ENCODE data around the gene PTPA. TPM values are rescaled to one million over a fixed set of nuclear protein-coding genes. Genes with fewer than 3 reads are reported as not detected.

The PTPA gene
- polyA plus RNA-seq, 3 donors, result 11.7 to 38.5 (median 12.4) TPM

- H3K79me2 ChIP-seq (ENCODE audit: insufficient read depth, low read length), result peaks cover 17% of the 10 kb centered on the region
- 90% methylated on average over 11 of the region's 15 CpGs for WGBS (ENCODE audit: insufficient coverage)
- intact Hi-C loops (cut with micrococcal nuclease), result loop anchor here in 1 of 2 donors (2.0 kb wide), 1 partner anchor 32 kb away; no protein-coding TSS in a partner anchor
- Mint-ChIP-seq H3K4me1 (peaks cover 41% of the 10 kb centered on the region), H3K27me3 (ENCODE audit: low read depth in 3 of 3) (peaks cover 0 to 2% (median 1%) of the 10 kb centered on the region in 3 donors), H3K9me3 (no peaks in the 10 kb centered on the region), H3K27ac (peak overlapping the region; percentile 64 to 97 (median 97)), H3K4me3 (no peak overlapping the region), H3K36me3 (peaks cover 33 to 62% of the 10 kb centered on the region in 2 donors)
- peaks cover 7% of the 10 kb centered on the region for H4K20me1 ChIP-seq (ENCODE audit: insufficient read depth, low read length)
- H3K27me3 ChIP-seq (ENCODE audit: control insufficient read depth in 2 of 2, insufficient read depth in 2 of 2, low read length in 2 of 2), result no peaks in the 10 kb centered on the region
- peak overlapping the region; percentile 84 for H3K9ac ChIP-seq (ENCODE audit: insufficient read depth, low read length, poor library complexity, severe bottlenecking)
- no peak overlapping the region for H2AFZ ChIP-seq (ENCODE audit: insufficient read depth, low read depth, low read length, poor library complexity, severe bottlenecking)
- H3K4me3 ChIP-seq (replicated peaks in 1 of 3; ENCODE audit: low read depth in 2 of 3, low read length in 3 of 3), result peak overlapping the region in 1 of 3 experiments; percentile 73
- H3K4me2 ChIP-seq (replicated peaks; ENCODE audit: extremely low read depth, low read length, poor library complexity, severe bottlenecking), result peak overlapping the region; percentile 77
- no peaks in the 10 kb centered on the region for H3K9me3 ChIP-seq (replicated peaks in 1 of 2; ENCODE audit: control insufficient read depth in 1 of 2, insufficient read depth in 1 of 2, low read length in 2 of 2)
- peak overlapping the region; percentile 50 to 97 for H3K27ac ChIP-seq (ENCODE audit: low read depth in 1 of 2, low read length in 2 of 2)
- H3K36me3 ChIP-seq (replicated peaks in 1 of 2; ENCODE audit: control insufficient read depth in 1 of 2, insufficient read depth in 2 of 2, low read length in 2 of 2), result peaks cover 48 to 56% of the 10 kb centered on the region in 2 donors
- TF ChIP-seq CTCF (IDR thresholded peaks at IDR 0.05), result no peak
- H3K4me1 ChIP-seq (ENCODE audit: control insufficient read depth in 1 of 2, insufficient read depth in 2 of 2, low read length in 2 of 2), result peaks cover 37 to 47% of the 10 kb centered on the region in 2 donors
- no peak for DNase-seq
Observed at GRCh38 chr9:129142138-129142935, 31.1 kb downstream of the PTPA start.

- Mint-ChIP-seq H3K36me3 (peaks cover 28 to 57% of the 10 kb centered on the region in 2 donors), H3K4me3 (no peak overlapping the region), H3K27me3 (ENCODE audit: low read depth in 3 of 3) (peaks cover 0 to 2% (median 1%) of the 10 kb centered on the region in 3 donors), H3K4me1 (peaks cover 41% of the 10 kb centered on the region), H3K9me3 (no peaks in the 10 kb centered on the region), H3K27ac (peak overlapping the region; percentile 30 to 97 (median 85))
- H3K79me2 ChIP-seq (ENCODE audit: insufficient read depth, low read length), result peaks cover 17% of the 10 kb centered on the region
- peak; percentile 99 for TF ChIP-seq CTCF (IDR thresholded peaks at IDR 0.05)
- peak; percentile 68 to 75 (median 69) for DNase-seq
- 71% methylated on average over 7 of the region's 14 CpGs for WGBS (ENCODE audit: insufficient coverage)
- H3K4me2 ChIP-seq (replicated peaks; ENCODE audit: extremely low read depth, low read length, poor library complexity, severe bottlenecking), result no peak overlapping the region
- H3K9ac ChIP-seq (ENCODE audit: insufficient read depth, low read length, poor library complexity, severe bottlenecking), result no peak overlapping the region
- peaks cover 37 to 47% of the 10 kb centered on the region in 2 donors for H3K4me1 ChIP-seq (ENCODE audit: control insufficient read depth in 1 of 2, insufficient read depth in 2 of 2, low read length in 2 of 2)
- peak overlapping the region in 1 of 2 donors; percentile 66 for H3K27ac ChIP-seq (ENCODE audit: low read depth in 1 of 2, low read length in 2 of 2)
- H2AFZ ChIP-seq (ENCODE audit: insufficient read depth, low read depth, low read length, poor library complexity, severe bottlenecking), result no peak overlapping the region
- H3K27me3 ChIP-seq (ENCODE audit: control insufficient read depth in 2 of 2, insufficient read depth in 2 of 2, low read length in 2 of 2), result no peaks in the 10 kb centered on the region
- peaks cover 7% of the 10 kb centered on the region for H4K20me1 ChIP-seq (ENCODE audit: insufficient read depth, low read length)
- intact Hi-C loops (cut with micrococcal nuclease), result loop anchor here in 1 of 2 donors (2.0 kb wide), 1 partner anchor 32 kb away; no protein-coding TSS in a partner anchor
- H3K36me3 ChIP-seq (replicated peaks in 1 of 2; ENCODE audit: control insufficient read depth in 1 of 2, insufficient read depth in 2 of 2, low read length in 2 of 2), result peaks cover 39 to 53% of the 10 kb centered on the region in 2 donors
- H3K4me3 ChIP-seq (replicated peaks in 1 of 3; ENCODE audit: low read depth in 2 of 3, low read length in 3 of 3), result no peak overlapping the region
- H3K9me3 ChIP-seq (replicated peaks in 1 of 2; ENCODE audit: control insufficient read depth in 1 of 2, insufficient read depth in 1 of 2, low read length in 2 of 2), result no peaks in the 10 kb centered on the region
Observed at GRCh38 chr9:129143031-129143927, 32.1 kb downstream of the PTPA start.

All from CD14-positive monocyte (primary cell).